Osteoblast (primary cell): Measurements from ENCODE around the gene UQCRC2. TPM values are rescaled to one million over a fixed set of nuclear protein-coding genes. Genes with fewer than 3 reads are reported as not detected.
"Not testable (repeated sequence)": the region's sequence is repeated elsewhere in the genome, so short reads cannot be mapped to it uniquely, and the experiment has no call there.

Experiments
- DNase-seq: peaks from one replicate; pipeline ENCODE4 v3.0.0; 2011; ENCODE audit warnings: low spot score, mixed read lengths; ENCODE audit not compliant: insufficient read length; ENCODE audit errors: missing footprints
- H2AFZ ChIP-seq: 2 replicates; pipeline ENCODE4 v1.6.0; 2011; ENCODE audit warnings: mild to moderate bottlenecking, low read length
- H3K27ac ChIP-seq: 2 replicates; pipeline ENCODE4 v1.5.1; 2011; ENCODE audit warnings: mild to moderate bottlenecking, low read depth, low read length, moderate library complexity
- H3K27me3 ChIP-seq: 2 replicates; pipeline ENCODE4 v1.6.0; 2012; ENCODE audit warnings: mild to moderate bottlenecking, control low read depth, inconsistent platforms, low read length, moderate library complexity; ENCODE audit not compliant: insufficient read depth
- H3K36me3 ChIP-seq: 2 replicates; pipeline ENCODE4 v1.5.1; 2011; ENCODE audit warnings: mild to moderate bottlenecking, low read length, control low read depth, moderate library complexity; ENCODE audit not compliant: insufficient read depth
- H3K4me1 ChIP-seq: 2 replicates; pipeline ENCODE4 v1.5.1; 2011; ENCODE audit warnings: mild to moderate bottlenecking, low read length, control low read depth, moderate library complexity; ENCODE audit not compliant: insufficient read depth
- H3K4me2 ChIP-seq: 2 replicates; pipeline ENCODE4 v1.6.0; 2011; ENCODE audit warnings: mild to moderate bottlenecking, low read length; ENCODE audit not compliant: insufficient read depth
- H3K4me3 ChIP-seq: fragments of 200-600 bp; sonication (generic); 3 replicates; pipeline ENCODE4 v1.5.1; 2012; ENCODE audit warnings: mild to moderate bottlenecking, low read length, inconsistent platforms; ENCODE audit not compliant: insufficient read depth
- H3K79me2 ChIP-seq: 2 replicates; pipeline ENCODE4 v1.6.0; 2012; ENCODE audit warnings: mild to moderate bottlenecking, low read length, control low read depth, inconsistent platforms; ENCODE audit not compliant: insufficient read depth
- H3K9me3 ChIP-seq: 2 replicates; pipeline ENCODE4 v1.5.1; 2011; ENCODE audit warnings: low read depth, low read length, control low read depth
- H4K20me1 ChIP-seq: 2 replicates; pipeline ENCODE4 v1.6.0; 2012; ENCODE audit warnings: mild to moderate bottlenecking, low read length, control low read depth; ENCODE audit not compliant: insufficient read depth
- CTCF ChIP-seq: IDR thresholded peaks from 2 replicates; pipeline ENCODE4 v1.5.1; 2011; ENCODE audit warnings: mild to moderate bottlenecking, low read depth, low read length, moderate library complexity; ENCODE audit errors: extremely low read depth
- total RNA-seq: library from RNA; depleted of rRNA; stranded (reverse); fragments of >200 nt; gene quantifications from 2 replicates; pipeline ENCODE4 v1.2.3, GENCODE V29; 2012

The UQCRC2 gene
- total RNA-seq = 157 and 166 TPM in 2 replicates

DNA sequence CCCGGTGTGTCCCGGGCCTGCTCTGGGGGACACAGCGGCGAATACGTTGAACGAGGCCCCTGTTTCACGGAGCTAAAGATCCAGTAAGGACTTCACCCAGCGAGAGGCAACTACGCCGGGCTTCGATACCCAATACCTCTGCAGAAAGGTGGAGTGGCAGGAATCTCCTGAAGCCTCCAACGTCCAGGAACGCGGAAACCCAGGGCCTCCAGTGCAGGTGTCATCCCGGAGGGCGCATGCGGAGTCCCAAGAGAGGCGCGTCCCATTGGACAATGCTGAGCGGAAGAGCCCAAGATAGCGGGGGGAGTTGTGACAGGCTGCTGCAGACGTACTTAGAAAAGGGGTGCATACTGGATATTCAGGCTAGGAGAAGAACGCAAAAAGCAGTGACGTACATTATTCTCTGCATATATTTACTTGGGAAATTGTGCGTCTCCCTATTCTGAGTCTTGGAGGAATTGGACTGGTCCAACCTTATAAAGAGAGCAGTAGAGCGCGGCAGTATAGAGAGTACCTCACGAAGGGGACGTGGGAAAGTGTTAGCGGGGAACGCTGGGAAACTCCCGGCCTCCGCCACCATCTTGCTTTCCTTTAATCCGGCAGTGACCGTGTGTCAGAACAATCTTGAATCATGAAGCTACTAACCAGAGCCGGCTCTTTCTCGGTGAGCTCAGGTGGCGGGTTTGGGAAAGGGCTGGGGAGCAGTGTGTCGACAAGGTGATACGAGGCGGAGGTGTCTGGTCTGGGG, at the start of gene UQCRC2:
Gene UQCRC2 (plus strand): TSS at position 569 of the 748 bp plus-strand sequence. CDS start 63 bp downstream, at position 632.
- Histone ChIP-seq H3K36me3 (peaks cover 11% of the 10 kb centered on the region), H3K27ac (peak within 1 kb of the TSS; percentile 99), H4K20me1 (peaks cover 18% of the 10 kb centered on the region), H3K79me2 (peaks cover 69% of the 10 kb centered on the region), H3K9me3 (no peaks in the 10 kb centered on the region), H3K4me3 (peak within 1 kb of the TSS; percentile 89), H3K27me3 (no peaks in the 10 kb centered on the region), H2AFZ (peak within 1 kb of the TSS; percentile 100), H3K4me2 (peak within 1 kb of the TSS; percentile 93), H3K4me1 (peaks cover 16% of the 10 kb centered on the region)
- TF ChIP-seq CTCF = no peak
- DNase-seq = peak; percentile 91

DNA sequence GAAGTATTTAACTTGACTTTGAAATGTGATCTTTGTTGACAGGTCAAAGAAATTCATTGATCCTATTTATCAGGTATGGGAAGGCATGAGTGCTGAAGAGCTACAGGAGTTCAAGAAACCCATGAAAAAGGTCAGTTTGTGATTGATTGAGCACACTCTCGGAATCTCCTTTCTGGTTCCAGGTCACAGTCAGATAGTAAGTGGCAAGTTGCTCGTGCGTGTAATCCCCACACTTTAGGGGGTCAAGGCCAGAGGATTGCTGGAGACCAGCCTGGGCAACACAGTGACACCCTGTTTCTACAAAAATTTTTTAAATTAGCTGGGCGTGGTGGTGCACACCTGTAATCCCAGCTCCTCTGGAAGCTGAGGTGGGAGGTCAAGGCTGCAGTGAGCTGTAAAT, 20.5 kb upstream of the UQCRC2 start:
- H3K4me3 ChIP-seq, H3K9me3 ChIP-seq, DNase-seq, H4K20me1 ChIP-seq, H3K27me3 ChIP-seq, H2AFZ ChIP-seq, H3K4me1 ChIP-seq, H3K4me2 ChIP-seq, H3K27ac ChIP-seq, H3K79me2 ChIP-seq, H3K36me3 ChIP-seq: not testable (repeated sequence)

DNA sequence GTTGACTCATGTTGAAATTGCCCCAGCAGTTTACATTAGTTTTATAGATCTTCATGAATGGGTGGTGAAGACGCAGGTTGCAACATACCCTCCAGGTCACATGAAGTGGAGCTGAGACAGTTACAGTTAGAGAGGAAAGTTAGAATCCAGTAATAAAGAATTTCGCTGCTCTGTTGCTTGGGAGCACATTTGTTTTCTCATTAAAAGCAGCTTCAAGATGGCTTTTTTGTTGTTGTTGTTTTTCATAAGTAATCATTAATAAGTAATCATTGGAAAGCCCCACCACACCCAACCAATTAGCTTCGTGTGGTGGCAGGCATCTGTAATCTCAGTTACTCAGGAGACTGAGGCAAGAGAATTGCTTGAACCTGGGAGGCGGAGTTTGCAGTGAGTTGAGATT, 19.8 kb upstream of the UQCRC2 start:
- H3K4me1 ChIP-seq, DNase-seq, H3K79me2 ChIP-seq, H3K36me3 ChIP-seq, H4K20me1 ChIP-seq, H3K4me2 ChIP-seq, H3K27ac ChIP-seq, H3K4me3 ChIP-seq, H2AFZ ChIP-seq, H3K27me3 ChIP-seq, H3K9me3 ChIP-seq: not testable (repeated sequence)

- not testable (repeated sequence) for H3K79me2 ChIP-seq, H3K36me3 ChIP-seq, H2AFZ ChIP-seq, H3K9me3 ChIP-seq, H3K4me1 ChIP-seq, H3K4me2 ChIP-seq, H3K27me3 ChIP-seq, H3K4me3 ChIP-seq, H4K20me1 ChIP-seq, H3K27ac ChIP-seq, DNase-seq
Observed at GRCh38 chr16:21933790-21934189, 19.4 kb upstream of the UQCRC2 start.

DNA sequence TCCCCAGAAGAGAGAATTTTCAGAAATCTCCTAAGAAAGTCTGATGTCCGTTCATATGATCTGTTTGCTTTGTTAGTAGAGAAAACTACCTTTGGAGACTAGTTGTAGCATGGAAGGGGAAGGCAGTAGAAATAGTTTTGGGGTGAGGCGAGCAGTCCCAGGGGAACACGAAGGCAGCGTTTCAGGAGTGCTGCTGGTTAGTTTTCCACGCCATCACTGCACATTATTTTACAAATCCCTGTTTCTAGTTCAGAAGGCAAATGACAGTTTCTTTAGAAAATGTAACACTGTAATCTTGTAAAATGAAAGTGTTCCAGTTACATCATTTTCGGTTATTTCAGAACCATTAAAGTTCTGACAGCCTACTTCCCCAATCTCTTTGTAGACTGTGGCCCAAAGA, 16.9 kb upstream of the UQCRC2 start:
- H3K9me3 ChIP-seq, H3K27ac ChIP-seq, H3K4me1 ChIP-seq, H3K79me2 ChIP-seq, H3K27me3 ChIP-seq, H2AFZ ChIP-seq, H3K36me3 ChIP-seq, DNase-seq, H3K4me3 ChIP-seq, H4K20me1 ChIP-seq: not testable (repeated sequence)
- H3K4me2 ChIP-seq = peak overlapping the region; percentile 51

DNA sequence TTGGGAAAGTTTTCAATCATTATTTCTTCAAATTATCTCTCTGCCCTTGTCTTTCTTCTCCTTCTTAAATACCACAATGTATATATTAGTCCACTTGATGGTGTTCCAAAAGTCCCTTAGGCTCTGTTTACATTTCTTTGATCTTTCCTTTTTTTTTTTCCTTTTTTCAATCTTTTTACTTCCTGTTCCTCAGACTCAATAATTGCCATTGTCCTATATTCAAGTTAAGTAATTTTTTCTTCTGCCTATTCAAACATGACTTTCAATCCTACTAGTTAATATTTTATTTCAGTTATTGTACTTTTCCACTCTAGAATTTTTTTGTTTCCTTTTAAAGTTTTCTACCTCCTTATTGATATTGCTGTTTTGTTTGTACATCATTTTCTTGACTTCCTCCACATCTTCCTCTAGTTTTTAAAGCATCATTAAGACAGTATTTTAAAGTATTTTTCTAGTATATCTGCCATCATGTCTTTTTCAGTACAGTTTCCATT, 15.8 kb upstream of the UQCRC2 start:
- Histone ChIP-seq H2AFZ (no peak overlapping the region), H3K4me2 (no peak overlapping the region), H3K9me3 (no peaks in the 10 kb centered on the region), H3K27me3 (no peaks in the 10 kb centered on the region), H3K27ac (no peak overlapping the region), H3K36me3 (no peaks in the 10 kb centered on the region), H3K79me2 (no peaks in the 10 kb centered on the region), H3K4me1 (no peaks in the 10 kb centered on the region), H4K20me1 (no peaks in the 10 kb centered on the region), H3K4me3 (no peak overlapping the region)
- DNase-seq = no peak
- no peak for TF ChIP-seq CTCF
